EL (cell line): ENCODE measurements around the gene GRPEL1.

Source experiments
- DNase-seq: peaks from one replicate; pipeline ENCODE4 v3.0.0-alpha.2; 2016

The GRPEL1 gene

DNA sequence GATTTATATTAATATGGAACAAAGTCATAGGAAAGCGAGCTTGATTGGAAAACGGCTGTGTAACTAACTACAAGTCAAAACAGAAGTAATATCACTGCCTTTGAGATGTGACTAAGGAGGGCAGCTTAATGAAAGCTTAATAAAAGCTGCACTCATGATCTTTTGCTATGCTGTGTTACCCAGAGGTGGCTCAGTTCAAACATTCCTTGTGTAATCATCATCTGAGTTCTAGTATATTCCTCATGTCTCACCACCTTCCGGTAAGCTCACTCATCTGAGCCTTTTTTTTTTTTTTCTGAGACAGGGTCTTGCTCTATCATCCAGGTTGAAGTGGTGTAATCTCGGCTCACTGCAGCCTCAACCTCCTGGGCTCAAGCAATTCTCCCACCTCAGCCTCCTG lies 5.0 kb downstream of the GRPEL1 start:
- DNase-seq, result no peak

DNA sequence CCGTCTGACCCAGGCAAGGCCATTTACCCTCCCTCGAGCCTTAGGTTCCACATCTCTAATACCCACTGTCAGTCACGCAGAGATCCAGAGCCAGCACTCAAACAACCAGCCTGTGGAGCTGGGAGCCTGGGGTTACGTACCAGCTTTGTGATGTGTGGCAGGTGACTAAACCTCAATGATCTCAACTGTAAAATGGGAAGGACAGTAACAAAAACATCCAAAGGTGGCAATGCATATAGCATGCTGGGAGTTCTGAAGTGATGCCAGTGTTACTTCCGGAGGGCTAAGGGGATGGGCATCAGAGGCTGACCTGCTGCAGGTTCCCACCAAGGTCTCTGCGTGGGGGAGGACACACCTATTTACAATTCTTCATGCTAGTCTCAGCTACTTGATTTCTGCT lies 6.0 kb downstream of the GRPEL1 start:
- no peak for DNase-seq

DNA sequence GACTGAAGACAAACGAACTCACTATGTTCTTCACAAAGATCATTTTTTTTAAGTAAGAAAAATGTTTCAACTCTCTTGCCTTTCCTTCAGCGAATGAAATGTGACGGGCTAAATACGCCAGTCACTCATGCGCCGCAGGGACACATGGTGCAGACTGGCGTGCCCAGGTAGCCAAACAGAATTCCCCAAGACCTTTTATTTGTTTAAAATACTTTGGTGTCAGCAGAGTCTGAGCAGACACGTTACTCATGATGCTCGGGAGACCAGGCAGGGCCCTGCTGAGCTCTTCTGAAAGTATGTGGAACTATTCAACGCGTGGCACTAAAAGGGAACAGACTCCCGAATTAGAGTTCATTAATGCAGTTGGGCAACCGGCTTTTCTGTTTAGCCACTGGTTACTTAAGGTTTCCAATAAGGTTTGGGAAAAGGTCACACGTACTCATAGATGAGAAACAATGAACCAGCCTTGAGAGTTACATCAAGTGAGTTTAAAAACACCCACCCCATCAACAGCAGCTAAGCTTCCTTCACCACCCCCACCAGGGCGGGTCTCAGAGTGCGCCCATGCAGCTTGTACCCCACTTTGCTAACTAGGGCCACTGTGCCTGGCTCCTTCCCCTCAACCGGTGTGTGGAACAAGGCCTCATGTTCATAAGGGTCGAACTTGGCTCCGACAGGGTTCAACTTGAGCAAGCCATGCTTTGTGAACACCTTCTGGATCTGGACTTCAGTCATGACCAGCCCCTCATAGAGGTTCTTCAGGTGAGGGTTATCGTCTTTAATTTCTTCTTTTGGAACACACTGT lies 7.3 kb downstream of the GRPEL1 start:
- DNase-seq, result no peak

DNA sequence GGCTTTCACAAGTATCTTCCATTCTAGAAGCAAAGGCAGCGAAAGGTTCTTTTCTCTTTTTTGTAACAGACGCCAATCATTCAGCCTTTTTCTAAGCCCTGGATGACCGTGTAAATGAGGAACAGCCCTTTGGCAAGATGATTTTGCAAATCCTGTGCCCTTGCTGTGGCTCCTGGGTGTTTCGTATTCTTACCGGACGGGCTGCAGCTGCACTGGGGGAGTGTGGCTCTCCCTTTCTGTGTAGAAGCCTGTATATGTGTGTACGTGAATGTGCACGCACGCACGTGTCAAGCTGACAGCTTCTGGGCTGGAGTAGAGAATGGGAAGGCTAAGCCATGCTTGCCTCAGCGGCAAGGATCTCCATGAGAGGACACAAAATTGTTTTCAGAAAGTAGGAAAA lies 8.2 kb downstream of the GRPEL1 start:
- no peak for DNase-seq

DNA sequence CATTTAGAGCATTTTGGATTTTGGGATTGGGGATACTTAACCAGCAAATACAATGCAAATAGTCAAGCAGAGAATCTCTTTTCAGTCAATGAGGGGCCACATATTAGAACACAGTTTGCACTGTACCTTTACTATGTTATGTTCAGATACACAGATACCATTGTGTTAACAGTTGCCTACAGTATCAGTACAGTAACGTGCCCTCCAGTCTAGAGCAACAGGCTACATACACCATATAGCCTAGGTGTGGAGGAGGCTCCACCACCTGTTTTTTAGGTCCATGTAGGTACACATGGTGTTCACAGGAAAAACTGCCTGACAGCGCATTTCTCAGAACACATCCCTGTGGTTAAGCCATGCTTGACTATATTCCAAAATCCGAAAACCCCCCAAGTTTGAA lies 9.1 kb downstream of the GRPEL1 start:
- DNase-seq, result no peak

DNA sequence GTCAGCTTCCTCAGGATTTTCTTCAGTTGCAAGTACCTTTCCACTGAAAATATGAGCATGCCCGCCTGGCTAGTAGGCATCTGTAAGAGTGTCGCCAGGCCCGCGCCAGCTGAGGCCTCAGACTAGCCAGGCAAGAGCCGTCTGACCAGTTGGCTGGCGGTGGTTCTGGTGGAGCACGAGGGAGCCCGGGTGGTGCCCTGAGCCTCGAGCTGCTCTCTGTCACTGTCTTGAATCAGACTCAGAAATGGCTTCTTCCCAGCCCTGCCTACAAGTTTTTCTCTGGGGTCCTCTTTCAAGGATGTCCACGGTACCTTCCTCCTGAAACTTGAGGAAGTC lies 11.9 kb downstream of the GRPEL1 start:
- DNase-seq, result no peak

DNA sequence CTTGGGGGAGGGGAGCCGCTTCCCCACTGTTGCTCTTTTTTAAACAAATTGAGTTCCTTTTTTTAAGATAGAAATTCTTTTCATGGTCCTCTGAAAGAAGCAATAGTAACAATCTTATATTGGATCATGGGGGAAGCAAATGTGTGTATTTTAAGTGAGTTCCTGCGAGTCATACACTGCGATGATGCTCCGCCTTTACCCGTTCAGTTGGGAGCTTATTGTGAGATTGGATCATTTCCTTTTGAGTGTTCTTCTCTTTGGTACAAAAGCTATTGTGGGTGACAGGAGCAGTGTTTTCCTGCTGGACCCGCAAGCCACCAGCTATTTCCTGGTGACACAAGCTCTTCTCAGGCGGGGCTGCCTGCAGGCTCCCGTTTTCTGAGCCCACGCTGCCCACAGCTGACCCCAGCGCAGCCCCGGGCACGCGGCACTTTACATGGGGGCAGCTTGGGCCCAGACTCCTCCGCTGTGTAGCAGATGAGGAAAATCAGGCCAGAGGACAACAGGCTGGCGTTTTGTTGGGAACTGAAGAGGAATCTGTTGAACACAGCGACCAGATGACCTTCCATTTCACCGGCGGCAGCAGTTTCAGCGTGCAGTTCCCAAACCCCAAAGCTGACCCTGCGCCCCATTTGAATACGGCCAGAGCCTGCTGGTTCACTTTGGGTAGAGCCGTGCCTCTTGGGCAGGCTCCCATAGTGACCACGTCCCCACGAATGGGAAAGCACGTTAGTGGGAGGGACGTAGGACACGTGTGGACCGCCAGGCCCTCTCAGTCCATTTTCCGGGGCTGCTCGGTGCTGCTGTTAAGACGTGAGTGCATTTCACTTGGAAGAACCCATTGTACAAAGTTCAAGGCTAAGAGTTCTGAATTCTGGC lies 12.5 kb downstream of the GRPEL1 start:
- peak; percentile 52 for DNase-seq

DNA sequence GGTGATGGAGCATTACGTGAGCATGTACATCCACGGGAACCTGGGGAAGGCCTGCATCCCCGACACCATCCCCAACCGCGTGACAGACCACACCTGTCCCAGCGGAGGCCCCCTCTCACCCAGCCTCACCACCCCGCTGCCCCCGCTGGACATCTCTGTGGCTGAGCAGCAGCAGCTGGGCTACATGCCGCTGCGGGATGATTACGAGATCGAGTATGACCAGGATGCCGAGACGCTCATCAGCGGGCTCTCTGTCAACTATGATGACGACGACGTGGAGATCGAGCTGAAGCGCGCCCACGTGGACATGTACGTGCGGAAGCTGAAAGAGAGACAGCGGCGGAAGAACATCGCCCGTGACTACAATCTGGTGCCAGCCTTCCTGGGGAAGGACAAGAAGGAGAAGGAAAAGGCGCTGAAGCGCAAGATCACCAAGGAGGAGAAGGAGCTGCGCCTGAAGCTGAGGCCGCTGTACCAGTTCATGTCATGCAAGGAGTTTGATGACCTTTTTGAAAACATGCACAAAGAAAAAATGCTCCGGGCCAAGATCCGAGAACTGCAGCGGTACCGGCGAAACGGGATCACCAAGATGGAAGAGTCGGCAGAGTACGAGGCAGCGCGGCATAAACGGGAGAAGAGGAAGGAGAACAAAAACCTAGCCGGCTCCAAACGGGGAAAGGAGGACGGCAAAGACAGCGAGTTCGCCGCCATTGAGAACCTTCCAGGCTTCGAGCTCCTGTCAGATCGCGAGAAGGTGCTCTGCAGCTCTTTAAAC lies 13.6 kb downstream of the GRPEL1 start:
- no peak for DNase-seq

DNA sequence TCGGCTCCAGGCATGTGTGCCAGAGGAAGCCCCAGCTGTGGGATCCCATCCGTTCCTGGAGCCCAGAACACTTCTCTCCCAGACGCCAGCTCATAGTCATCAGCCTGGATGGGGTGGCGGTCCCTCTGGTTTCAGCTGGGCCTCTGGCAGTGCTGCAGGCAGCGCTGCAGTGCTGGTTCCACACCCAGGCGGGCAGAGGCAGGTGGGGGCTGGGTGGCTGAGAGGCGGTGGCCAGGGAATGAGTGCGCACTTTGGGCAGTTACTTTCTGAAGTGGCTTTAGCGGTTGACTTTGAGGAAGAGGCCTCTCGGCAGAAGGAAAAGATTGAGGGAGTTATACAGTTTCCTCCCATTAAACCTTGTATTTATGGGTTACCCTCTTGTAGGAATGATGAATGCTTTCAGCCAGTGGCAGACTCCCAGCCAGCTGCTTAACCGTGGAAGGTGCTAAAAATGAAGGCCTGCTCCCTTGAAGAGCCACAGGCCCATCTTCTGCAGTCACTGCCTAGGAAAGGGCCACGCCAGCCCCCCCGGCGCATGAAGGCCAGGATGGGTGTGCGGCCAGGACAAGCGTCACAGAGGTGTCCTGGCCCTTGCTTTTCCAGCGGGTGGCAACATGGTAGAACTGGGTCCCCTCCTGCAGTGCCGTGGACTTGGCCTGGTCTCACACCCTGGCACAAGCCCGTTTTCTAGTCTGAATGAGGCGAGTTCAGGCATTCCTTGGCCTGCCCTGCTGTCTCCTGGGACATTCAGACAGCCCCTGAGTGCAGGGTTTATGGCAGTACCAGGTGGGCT lies 14.7 kb downstream of the GRPEL1 start:
- DNase-seq, result no peak

DNA sequence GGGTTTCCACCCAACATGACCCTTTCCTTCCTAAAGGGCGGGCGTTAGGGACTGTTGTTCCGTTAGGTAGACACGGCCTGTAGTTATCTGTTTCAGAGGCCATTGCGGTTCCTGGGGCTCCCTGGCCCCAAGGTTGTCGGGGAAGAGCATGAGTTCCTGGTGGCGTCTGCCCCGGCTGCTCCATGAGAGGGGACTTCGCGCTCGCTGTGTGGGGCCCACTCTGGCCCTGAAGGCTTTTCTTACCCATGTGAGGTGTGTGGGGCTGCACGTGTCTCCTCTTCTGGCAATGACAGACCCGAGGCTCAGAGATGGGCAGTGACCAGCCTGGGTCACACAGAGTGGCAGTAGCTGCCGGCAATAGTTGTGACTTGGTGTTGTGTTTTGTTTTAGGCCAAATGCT lies 15.6 kb downstream of the GRPEL1 start:
- no peak for DNase-seq

DNA sequence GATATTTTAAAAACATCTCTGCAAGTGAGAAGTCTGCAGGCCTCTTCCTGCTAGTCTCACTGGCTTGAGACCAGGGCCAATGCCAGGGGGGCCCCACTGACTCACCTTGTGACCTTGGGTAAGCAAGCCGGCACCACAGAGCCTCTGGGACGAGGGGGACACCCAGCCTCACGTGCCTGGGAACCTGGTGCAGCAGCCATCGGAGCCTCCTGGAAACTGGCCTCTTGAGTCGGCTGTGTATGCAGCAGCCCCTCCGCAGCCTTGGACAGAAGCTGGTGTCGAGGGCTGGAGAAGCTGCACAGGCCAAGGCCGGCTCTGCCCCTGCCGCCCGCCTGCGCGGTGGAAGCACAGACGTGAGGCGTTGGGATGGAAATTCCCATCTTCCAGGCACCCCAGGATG lies 16.0 kb downstream of the GRPEL1 start:
- DNase-seq, result no peak

DNA sequence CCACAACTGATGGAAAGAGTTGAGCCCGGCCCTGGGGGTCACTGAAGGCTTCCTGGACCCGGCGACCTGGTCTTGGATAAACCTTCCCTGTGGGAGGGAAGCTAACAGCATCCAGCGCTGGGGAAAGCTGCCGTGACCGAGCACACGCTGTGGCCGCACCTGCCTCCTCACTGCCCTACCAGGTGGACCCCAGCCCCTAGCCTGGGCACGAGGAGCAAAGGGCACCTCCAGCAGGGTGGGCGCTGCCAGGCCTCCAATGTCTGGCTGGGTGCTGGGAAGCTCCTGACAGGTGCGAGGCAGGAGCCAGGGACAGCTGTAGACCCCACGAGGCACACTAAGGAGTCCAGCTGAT lies 16.7 kb downstream of the GRPEL1 start:
- DNase-seq, result no peak

DNA sequence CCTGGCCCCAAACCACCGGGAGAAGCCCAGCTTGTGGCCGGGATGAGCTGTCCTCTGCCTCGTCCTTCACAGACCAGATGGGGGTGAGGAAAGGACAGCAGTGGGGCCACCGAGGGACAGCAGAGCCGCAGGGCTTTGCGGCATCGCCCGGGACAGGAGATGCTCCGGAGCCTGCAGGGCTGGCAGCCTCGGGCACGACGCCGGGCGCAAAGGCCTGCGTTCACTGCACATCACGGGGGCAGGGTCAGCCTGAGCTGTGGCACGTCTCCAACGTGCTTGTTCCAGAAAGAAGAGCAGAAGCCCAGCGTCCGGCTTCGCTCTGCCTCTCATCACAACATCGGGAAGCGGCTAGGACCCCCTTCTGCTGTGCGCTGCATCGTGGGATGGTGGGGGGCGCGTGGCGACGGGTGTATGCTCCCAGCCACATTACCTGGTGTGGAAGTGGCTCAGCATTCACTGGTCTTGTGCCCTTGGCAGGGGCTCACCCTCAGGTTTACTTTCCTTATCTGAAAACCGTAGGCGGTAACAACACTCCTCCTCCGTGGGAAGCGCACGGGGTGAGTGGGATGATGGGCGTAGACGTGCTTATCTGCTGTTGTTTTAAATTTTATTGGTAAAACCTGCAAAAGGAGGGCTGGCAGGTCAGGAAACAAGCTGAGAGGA lies 17.3 kb downstream of the GRPEL1 start:
- no peak for DNase-seq

DNA sequence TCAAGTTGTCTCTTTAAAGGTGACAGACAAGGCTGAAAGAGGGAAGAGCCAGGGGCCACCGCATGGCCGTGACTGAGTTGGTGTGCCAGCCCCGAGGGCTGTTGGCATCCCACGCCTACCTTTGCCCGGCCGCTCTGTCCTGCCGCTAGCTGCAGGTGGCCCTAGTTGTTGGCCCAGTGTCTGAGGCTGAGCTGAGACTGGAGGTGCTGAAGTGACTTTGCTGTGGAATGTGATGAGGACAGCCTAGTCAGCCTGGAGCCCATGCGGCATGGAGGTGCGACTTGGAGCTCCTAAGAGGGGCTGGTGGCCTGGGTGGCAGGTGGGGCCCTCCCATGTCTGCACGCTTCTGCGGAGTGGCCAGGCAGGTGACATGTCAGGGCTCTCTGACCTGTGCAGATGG lies 18.1 kb downstream of the GRPEL1 start:
- DNase-seq, result no peak

DNA sequence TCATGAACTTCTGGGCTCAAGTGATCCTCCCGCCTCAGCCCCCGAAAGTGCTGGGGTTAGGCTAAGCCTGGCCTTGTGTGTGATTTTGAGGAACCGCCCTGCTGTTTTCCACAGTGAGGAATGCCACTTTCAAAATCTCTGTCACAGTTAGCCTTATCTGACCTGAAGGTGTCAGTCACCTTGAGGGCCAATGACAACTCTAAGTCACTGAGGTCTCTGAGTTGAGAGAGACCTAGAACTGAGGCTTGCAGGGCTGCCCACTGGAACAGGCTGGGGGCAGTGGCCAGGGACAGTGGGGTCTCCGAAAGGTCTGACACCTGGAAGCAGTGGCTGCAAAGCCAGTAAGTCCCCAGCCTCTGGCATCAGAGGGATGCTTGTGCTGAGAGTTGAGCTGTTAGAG lies 18.6 kb downstream of the GRPEL1 start:
- no peak for DNase-seq

DNA sequence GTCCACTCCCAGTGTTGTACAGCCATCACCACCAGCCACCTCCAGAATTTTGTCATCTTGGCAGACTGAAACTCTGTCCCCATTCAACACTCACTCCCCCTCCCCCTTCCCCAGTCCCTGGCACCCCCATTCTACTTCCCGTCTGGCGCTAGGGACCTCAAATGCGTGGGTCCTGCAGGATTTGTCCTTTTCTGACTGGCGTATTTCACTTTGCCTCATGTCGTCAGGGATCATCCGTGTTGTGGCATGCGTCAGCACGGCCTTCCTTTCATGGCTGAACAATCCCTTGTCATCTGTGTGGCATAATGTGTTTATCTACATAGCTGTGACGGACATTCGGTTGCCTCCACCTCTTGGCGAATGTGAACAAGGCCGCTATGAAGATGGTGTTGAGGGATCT lies 19.2 kb downstream of the GRPEL1 start:
- DNase-seq, result no peak

DNA sequence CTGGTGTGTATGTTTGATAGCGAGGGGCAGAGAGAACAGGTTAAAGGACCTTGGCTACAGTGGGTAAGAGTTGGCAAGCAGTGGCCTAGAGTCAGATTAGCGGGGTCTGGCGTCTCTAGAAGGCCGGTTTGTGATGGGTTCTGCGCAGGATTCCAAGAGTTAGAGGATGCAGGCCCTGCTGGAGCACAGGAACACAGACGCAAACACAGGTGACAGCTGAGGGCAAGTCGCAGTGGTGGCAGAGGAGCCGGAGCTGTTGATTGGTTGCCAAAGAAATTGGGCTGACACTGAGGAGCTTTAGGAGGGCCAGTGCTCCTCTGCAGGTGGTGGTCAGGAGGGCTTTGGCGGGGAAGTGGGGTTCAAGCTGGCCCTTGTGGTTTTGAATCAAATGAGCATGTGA lies 20.9 kb downstream of the GRPEL1 start:
- no peak for DNase-seq

DNA sequence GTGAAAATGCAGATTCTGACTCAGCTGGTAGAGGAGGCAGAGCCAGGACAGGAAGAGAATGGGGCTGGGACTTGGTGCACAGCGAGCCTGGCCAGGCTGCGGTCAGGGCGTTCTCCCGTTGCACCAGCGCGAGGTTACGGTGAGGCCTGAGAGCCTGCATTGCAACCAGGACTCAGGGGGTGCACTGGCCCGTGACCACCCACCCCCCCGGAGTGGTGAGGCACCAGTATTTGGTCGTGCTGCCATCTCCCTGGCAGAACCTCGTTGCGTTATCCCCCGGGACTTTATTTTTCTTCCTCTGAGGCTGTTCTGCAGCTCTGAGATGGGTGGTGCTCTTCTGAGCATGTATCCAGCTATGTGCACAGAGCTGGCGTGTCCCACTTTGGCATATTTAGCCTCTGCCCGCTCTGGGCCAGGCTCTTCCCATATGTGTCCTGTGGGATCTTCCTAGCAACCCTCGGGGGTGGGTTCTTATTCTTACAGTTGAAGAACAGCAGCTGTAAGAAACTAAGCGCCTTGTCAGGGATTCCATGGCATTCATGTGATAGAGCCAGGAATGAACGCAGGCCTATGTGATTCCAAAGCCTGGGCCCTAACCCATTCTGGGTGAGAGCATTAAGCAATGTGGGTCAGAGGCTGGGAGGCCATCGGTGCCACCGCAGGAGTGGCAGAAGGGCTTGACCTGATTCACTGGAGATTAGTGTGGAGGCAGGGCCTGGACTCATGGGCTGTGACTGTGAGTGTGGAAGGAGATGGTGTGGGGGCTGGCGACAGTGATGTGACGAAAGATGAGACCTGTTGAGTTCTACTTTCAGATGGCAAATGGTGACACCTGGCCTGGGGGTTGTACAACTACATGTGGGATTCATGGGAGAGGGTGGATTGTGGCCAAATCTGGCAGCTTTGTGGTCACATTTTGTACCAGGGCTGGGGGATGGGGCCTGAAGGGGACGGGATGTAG lies 21.6 kb downstream of the GRPEL1 start:
- no peak for DNase-seq

DNA sequence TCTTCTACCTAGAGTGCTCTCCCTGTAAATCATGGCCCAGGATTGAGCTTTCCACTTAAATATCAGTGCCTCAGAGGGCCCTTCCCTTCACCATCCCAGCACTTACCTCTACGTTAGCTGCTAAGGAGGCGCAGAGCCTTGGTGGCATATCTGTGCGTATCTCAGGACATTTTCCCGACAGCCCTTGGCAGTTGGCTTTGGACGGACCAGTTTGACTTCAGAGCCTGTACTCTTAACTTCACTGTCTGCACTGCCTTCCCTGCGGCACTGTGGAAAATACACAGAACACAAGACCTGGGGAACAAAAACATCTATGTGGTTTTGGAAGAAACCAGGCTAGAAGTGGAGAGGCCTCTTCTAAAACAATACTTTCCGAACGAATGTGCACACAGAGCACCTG lies 22.3 kb downstream of the GRPEL1 start:
- no peak for DNase-seq

DNA sequence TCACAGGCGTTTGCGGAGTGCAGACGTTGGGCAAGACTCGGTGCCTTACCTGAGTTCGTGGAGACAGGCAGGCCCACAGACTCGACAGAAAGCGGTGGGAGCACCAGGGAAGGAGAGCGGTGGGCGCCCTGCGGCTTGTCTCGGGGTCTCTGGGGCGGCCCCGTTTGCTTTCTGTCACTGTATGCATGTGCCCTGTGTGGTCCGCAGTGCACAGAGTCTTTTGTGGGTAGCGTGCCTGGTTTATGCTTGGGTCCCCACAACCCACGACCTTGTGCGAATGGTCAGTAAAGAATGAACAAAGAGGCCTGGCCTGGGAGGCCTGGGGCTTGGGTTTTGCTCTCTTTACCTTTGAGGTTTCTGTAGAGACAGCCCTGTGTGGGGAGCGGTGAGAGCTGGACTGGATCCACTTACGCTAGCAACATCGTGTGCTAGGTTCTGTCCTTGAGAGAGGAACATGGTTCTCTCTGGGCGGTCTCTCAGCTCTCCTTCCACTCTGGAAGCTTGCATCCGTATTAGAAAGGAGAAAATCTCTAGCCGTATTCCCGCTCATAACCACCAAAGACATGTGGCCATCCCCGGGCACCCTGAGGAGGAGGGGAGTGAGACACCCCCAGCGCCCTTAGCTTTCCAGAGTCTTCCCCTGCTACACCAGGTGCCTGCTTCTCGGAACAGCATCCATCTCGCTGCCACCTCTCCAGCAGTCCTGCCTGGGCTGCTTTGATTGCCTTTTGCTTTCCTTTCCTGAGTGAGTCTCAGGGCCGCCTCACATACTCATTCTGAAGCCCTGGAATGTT lies 23.5 kb downstream of the GRPEL1 start:
- DNase-seq, result peak; percentile 15
